HG03565 (cell line): ENCODE measurements around the gene FAM228B.
"Not testable (repeated sequence)": the region's sequence is repeated elsewhere in the genome, so short reads cannot be mapped to it uniquely, and the experiment has no call there.

ENCODE experiments used
- ATAC-seq: cut with Tn5 transposase; IDR thresholded peaks from one replicate; pipeline ENCODE4 v1.9.1; 2021; ENCODE audit warnings: mild to moderate bottlenecking, moderate library complexity; ENCODE audit not compliant: unreplicated experiment

FAM228B gene

GRCh38 chr2:24101992-24102391, 21.3 kb upstream of the FAM228B start:
- no peak for ATAC-seq

DNA sequence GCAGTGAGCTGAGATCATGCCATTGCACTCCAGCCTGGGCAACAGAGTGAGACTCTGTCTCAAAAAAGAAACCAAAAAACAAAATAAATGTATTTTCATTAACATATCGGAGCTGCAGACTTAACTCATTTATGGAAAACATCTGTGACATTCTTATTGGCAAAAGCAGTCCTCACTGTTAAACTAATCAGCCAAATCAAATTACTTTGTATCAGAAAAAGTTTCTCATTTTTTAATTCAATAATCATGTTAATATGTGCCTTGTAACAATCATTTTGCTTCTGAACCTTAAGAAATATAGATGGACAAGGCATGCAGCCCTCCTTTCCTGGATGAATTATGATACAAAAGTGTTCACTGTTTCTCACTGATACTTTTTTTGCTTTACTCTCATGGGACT, 20.6 kb upstream of the FAM228B start:
- no peak for ATAC-seq

DNA sequence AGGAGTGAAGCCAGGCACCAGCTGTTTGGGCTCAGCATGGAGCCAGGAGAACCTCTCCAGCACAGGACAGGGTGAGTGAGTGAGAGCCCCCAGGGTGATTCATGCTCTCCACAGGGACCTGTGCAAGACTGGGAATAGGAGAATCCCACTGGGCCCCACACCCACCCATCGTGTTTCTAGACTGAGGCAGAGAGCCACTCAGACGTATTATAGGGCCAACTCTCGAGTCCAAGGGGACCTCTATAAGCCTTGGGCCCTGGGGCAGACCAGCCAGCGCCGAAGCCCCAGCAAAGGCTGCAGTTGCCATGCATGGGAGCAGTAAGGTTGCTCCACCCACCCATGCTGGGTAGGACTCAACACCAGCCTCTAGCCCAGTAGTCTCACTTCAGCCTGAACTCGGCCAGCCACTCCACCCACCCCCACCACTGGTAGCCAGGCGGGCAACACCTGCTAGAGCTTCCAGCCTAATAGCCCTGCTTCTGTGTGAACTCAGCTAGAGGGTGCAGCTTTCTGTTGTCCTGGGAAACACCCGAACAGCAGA, 19.1 kb upstream of the FAM228B start:
- ATAC-seq, result no peak

DNA sequence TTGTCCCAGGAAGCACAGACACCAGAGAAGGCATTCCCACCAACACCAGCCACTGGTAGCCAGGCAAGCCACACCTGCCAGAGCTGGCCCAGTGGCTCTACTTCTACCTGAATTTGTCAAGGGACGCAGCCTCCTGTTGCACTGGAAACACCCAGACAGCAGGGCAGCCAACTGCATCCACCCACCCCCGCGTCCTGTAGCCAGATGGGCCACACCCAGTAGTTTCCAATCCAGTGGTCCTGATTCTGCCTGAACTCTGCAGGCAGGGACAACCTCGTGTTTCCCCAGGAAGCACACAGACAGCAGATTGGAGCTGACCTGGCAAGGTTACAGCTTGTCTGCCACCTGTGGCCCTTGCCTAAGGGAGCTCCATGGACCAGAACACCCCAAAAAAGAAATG, 18.4 kb upstream of the FAM228B start:
- ATAC-seq, result no peak

GRCh38 chr2:24105816-24106215, 17.5 kb upstream of the FAM228B start:
- no peak for ATAC-seq

GRCh38 chr2:24106786-24107185, 16.5 kb upstream of the FAM228B start:
- ATAC-seq, result no peak

GRCh38 chr2:24107336-24107735, 15.9 kb upstream of the FAM228B start:
- no peak for ATAC-seq

DNA sequence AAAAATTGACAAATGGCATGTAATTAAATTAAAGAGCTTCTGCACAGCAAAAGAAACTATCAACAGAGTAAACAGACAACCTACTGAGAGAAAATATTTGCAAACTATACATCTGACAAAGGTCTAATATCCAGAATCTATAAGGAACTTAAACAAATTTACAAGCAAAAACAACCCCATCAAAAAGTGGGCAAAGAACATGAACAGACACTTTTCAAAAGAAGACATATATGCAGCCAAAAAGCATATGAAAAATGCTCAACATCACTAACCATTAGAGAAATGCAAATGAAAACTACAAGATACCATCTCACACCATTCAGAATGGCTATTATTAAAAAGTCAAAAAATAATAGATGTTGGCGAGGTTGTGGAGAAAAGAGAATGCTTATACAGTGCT, 13.8 kb upstream of the FAM228B start:
- not testable (repeated sequence) for ATAC-seq

- ATAC-seq, result no peak
Observed at GRCh38 chr2:24110660-24111303, 12.5 kb upstream of the FAM228B start.

DNA sequence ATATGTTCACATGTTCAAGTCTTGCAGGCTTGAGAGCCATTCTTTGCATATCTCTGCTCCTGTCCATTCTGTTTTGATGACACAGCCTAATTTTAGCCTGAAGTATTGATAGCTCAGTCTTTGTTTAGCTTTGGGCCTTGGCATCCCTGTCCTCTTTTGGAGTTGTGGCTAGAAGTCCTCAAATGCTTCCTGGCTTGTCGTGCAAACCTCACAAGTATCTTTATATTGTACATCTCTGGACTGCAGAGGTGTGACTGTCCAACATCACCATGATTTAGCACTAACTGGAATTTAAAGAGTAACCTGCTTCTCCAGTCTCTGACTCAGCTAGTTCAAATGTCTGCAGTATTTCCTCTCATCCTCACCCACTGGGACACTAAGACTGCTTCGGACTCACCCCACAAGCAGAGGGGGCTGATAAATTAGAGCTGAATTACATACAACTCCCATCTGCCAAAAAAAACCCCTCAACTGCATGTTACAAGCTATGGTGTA, 11.8 kb upstream of the FAM228B start:
- ATAC-seq, result no peak

DNA sequence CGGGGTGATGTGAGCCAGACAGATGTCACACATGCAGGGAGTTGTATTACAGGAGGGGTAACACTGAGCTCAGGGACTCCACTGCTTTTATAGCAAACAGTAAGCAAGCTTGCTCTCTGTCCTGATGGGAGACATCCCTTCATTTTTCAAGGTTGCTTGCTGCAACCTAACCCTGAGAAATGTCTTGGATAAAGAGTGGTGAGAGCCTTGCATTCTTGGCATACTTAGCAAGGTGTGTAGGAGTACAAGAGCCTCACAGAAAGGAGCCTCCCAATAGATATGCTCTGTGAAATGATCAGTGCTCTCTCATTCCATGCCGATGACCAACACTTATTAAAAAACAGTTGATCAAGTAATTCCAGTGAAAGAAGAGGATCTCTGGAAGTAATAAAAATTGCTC, 8.2 kb upstream of the FAM228B start:
- ATAC-seq, result no peak

DNA sequence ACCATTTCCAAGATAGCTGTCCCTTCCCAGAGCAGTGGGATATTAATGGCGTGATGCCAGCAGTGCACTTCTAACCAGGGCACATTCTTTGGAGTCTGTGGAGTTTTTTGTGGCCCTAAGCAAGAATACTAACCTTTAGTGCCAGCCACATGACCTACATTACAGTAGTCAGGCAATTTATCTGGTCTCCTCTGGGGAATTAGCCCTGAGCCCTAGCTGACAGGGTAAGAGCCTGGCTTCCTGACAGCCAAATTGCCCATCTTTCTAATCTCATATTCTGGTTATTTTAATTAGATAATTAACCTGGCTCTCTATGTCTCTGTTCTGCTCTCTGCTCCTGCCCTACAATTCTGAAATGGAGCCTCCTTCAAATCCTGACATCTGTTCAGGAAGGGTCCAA, 5.4 kb upstream of the FAM228B start:
- ATAC-seq, result no peak

DNA sequence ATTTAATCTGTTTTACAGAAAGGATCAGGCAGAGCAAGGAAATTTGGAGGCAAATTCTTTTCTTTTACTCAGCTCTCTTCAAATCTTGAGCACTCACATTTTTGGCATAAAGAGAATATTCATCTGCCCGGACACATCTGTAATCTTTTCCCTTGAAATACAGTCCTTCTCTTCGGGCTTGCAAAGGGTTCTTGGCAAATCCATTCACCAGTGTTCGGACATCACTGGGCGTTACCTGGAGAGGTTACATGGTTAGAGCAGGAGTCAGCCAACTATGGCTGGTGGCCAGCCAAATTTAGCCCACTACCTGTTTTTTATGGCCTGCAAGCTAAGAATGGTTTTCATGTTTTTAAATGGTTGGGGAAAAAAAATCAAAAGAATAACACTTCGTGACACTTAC, 2.2 kb upstream of the FAM228B start:
- ATAC-seq, result no peak

- no peak for ATAC-seq
Observed at GRCh38 chr2:24121469-24121868, 1.8 kb upstream of the FAM228B start.

- ATAC-seq, result no peak
Observed at GRCh38 chr2:24122366-24123194, 689 bp upstream of the FAM228B start.

DNA sequence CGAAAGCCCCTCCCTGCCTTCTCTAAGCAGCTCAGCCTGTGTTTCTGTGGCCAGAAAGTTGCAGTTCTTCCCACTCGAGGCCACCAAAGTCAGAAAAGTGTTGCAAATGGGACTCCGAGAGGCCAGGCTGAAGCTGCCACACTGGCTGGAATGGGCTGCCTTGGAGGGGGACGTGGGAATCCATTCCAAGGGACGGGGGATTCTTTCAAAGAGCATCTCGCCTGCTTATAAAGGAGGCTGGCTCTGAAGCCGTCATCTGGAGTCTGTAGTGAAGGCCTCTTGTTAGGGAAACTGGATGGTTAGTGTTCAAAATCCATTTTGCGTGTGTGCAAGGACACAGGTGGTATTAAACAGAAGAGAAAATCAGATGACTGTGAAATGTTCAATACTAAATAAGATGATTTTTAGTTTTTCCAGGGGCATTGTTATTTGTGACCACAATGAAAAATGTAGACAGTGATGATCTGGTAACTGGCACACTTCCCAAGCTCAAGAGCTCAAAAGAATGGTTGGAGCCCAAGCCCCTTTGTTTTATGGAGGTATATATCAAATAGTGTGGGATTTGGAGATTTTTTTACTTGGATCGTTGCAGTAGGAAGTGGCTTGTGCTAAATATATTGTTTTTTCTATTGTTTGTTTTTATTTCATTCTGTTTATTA, 782 bp downstream of the FAM228B start:
- ATAC-seq, result no peak

GRCh38 chr2:24125956-24126355, 2.7 kb downstream of the FAM228B start:
- no peak for ATAC-seq

DNA sequence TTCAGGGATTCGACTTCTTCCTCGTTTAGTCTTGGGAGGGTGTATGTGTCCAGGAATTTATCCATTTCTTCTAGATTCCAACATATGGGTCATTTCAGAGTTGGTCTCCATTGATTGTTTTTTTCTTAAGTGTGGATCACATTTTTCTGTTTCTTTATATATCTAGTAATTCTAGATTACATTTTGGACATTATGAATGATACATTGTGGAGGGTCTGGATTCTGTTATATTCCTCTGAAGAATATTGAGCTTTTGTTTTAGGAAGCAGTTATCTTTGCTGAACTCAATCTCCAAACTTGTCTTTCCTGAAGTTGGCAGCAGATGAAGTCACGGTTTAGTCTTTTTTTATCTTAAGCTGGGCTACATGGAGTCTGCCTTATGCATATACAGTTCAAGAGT, 9.3 kb downstream of the FAM228B start:
- ATAC-seq, result no peak

DNA sequence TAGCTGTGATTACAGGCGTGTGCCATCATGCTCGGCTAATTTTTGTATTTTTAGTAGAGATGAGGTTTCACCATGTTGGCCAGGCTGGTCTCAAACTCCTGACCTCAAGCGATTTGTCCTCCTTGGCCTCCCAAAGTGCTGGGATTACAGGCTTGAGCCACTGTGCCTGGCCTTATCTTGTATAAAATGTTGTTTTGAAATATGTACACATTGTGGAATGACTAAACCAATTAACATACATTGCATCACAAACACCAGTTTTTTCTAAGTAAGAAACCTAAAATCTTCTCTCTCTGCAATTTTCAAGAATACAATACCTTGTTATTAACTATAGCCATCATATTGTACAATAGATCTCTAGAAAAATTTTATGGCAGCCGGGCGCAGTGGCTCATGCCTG, 17.0 kb downstream of the FAM228B start:
- not testable (repeated sequence) for ATAC-seq

DNA sequence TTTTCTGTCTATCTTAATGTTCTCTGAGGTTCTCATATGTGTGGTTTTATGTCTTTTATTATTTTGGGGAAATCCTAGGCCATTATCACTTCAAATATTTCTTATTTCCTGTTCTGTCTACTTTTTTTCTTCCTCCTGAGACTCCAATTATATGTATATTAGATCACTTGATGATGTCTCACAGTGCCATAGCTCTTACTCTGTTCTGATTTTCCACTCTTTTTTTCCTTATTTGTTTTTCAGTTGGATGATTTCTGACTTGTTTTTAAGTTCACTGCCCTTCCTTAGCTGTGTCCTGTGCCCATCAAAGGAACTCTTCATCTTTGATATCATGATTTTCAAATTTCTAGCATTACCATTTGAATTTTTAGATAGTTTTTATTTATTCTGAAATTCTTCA, 24.1 kb downstream of the FAM228B start:
- no peak for ATAC-seq

- no peak for ATAC-seq
Observed at GRCh38 chr2:24152413-24153197, 29.3 kb downstream of the FAM228B start.
